NB4 (cell line): ENCODE results near the gene SSNA1.

Experiments
- CTCF ChIP-seq: IDR thresholded peaks from one replicate; pipeline ENCODE4 v1.5.1; 2012; ENCODE audit warnings: low read depth, low read length
- MAX ChIP-seq: IDR thresholded peaks from 2 replicates; pipeline ENCODE4 v1.6.1; 2011; ENCODE audit warnings: low read depth, low read length
- MYC ChIP-seq: IDR thresholded peaks from 2 replicates; pipeline ENCODE4 v1.6.1; 2011; ENCODE audit warnings: low read depth, low read length
- POLR2A ChIP-seq: IDR thresholded peaks from 2 replicates; pipeline ENCODE4 v1.6.1; 2011; ENCODE audit warnings: mild to moderate bottlenecking; ENCODE audit not compliant: insufficient read length; ENCODE audit errors: extremely low read depth

GRCh38 chr9:137216188-137216965, 27.9 kb downstream of the SSNA1 start:
- TF ChIP-seq MAX (no peak), CTCF (no peak), MYC (no peak), POLR2A (no peak)
